Epithelial cell of proximal tubule (primary cell): ENCODE results near the gene PPP1CC. TPM values are rescaled to one million over a fixed set of nuclear protein-coding genes. Genes with fewer than 3 reads are reported as not detected.

ENCODE experiments used
- DNase-seq: peaks from one replicate; pipeline ENCODE4 v3.0.0-alpha.2; 2011; ENCODE audit warnings: low read depth
- H3K4me3 ChIP-seq: 2 replicates; pipeline ENCODE4 v1.5.1; 2011; ENCODE audit warnings: low read depth, mild to moderate bottlenecking, low read length
- total RNA-seq: library from RNA; depleted of rRNA; stranded (reverse); fragments of >200 nt; gene quantifications from 2 replicates; pipeline ENCODE4 v1.2.3, GENCODE V29; 2015
- TF ChIP-seq, protein P1 (sequence below): conservative IDR thresholded peaks from 2 replicates; pipeline ENCODE4 v1.5.1; 2012; ENCODE audit warnings: low read depth, mild to moderate bottlenecking, low read length

Gene PPP1CC
- total RNA-seq, 1 donor from 2014 or later = 86.3 TPM

DNA sequence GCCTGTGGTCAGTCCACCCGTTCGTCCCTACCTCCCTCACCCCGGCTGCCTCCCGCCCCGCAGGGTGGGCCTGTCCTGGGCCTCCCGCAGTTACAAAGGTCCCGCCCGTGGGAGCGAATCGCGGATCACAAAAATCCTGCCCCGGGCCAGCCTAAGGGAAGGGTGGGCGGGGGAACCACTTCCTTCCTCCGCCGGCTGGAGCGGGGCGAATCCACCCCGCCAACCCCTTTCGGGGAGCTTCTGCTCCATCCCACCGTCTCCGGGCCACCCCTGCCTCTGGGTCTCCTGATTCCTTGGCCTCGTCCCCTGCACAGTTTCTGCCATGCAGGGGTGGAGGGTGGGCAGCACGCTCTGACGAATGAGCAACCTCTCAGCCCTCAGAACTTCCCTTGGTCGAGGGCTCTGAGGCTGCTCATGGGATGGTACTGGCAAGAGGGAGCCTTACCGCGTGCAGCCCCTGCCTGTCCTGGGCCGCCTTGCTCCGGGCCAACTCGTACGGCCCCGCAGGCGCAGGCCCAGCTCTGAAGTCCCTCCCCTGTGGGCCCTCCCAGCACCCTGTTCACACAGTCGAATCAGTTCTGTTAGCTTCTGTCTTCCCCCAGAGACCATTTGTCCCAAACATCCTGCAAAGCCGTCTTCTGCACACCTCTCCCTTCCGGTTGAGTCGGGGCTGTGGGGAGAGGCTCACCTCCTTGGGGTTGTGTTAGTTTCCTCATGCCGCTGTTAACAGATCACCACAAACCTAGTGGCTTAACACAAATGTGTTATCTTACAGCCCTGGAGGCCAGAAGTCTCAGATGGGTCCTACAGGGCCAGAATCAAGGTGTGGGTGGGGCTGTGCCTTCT lies 53.2 kb downstream of the PPP1CC start:
- DNase-seq = no peak
- TF ChIP-seq, protein P1, sequence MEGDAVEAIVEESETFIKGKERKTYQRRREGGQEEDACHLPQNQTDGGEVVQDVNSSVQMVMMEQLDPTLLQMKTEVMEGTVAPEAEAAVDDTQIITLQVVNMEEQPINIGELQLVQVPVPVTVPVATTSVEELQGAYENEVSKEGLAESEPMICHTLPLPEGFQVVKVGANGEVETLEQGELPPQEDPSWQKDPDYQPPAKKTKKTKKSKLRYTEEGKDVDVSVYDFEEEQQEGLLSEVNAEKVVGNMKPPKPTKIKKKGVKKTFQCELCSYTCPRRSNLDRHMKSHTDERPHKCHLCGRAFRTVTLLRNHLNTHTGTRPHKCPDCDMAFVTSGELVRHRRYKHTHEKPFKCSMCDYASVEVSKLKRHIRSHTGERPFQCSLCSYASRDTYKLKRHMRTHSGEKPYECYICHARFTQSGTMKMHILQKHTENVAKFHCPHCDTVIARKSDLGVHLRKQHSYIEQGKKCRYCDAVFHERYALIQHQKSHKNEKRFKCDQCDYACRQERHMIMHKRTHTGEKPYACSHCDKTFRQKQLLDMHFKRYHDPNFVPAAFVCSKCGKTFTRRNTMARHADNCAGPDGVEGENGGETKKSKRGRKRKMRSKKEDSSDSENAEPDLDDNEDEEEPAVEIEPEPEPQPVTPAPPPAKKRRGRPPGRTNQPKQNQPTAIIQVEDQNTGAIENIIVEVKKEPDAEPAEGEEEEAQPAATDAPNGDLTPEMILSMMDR = no peak
- peak overlapping the region; percentile 21 for H3K4me3 ChIP-seq

DNA sequence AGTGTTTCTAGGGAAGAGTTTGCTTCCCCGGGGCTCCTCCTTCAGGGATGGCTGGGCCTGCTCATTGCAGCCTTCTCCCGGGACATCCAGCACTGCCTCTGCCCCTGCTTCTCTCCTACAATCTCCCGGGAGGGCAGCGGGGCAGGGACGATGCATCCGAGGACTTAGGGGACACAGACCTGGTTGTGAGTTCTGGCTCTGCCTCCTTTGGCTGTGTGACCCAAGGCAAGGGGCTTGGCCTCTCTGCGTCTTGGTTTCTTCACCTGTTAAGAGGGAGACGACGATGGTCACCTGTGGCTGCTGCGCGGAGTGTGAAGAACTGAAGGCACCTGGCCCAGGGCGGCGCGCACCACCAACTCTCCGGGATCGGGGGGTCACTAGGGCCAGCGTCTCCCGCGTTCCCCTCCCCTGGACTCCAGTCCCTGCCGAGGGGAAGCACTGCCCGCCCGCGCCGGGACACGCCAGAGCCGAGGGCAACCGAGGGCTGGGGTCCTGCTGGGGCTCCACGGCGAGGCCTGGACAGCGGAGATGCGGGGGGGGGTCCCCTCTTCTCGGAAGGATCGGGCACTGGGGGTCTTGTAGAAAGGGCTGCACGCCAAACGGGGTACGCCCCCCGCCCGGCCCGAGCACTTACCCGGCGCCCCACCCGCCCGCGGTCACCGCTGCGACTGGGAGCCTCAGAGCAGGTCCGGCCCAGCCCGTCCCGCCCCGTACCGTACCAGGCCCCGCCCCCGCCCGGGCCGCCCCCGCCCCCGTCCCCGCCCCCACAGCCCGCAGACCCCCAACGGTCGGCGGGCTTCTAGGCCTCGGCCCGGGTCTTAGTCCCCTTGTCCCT lies 54.0 kb downstream of the PPP1CC start, which contains the start of gene HVCN1:
TSS of gene HVCN1 (minus strand) at position 670 of the 835 bp plus-strand sequence. CDS start 5,870 bp downstream, outside the sequence.
- H3K4me3 ChIP-seq = peak within 1 kb of the TSS; percentile 45
- TF ChIP-seq, protein P1 = no peak
- no peak for DNase-seq

DNA sequence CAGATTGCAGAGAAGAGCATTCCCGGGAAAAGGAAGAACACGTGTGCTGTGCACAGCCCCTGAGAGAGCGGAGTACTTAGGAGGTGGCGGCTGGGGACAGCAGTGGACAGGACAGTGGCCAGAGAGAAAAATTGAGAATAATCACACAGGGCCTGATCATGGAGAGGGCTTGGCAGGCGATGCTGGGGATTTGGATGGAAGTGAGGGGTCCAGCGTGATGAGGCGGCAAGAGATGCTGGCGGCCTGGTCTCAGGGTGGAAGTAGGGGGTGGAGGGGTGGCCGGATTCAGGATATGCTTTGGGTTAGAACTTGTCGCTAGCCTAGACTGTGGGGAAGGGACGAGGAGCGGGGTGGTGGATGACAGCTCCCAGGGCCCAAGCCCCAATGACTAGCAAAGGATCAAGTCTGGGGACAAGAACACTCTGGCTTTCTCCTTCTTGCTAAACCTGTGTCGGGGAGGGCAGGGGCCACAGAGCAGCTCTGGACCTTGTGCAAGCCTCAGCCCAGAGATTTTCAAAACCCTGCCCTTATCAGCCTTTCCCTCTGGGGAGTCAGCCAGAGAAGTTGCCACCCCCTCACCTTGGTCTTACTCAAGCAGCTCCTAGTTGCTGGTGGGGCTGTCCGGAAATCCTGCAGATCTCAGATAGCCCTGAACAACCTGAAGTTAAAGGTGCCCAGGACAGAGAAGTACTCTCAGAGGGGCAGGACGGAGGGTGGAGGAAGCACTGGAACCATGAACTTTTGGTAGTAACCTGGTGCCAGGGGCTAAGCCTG lies 55.1 kb downstream of the PPP1CC start:
- TF ChIP-seq, protein P1 = no peak
- DNase-seq = no peak
- no peak overlapping the region for H3K4me3 ChIP-seq

DNA sequence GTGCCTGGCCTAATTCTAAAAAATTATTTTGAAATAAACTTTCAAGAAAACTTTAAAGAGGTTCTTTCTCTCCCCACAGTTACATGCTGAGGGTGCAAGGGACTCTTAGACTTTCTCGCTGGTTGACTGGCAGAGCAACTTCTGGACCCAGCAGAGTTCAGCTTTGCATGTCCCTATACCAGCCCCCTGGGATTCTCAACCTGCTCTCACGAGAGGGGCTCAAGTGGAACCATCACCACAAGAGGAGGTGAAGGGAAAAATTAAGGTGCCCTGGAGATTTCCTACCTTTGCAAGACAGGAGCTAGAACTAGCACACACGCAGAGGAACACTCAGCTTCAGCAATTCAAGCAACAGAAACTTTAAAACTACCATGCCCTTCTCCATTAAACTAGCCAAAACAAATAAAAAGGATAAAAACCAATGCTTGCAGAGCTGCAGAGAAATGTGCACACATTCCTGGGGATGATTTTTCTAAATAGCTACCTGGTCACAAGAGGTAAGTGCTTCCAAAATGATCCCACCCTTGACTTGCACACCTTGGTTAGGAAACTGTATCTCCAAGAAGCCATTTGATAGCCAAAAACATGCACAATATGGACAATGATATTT lies 56.3 kb downstream of the PPP1CC start:
- no peak for DNase-seq
- TF ChIP-seq, protein P1 = no peak
- H3K4me3 ChIP-seq = no peak overlapping the region

DNA sequence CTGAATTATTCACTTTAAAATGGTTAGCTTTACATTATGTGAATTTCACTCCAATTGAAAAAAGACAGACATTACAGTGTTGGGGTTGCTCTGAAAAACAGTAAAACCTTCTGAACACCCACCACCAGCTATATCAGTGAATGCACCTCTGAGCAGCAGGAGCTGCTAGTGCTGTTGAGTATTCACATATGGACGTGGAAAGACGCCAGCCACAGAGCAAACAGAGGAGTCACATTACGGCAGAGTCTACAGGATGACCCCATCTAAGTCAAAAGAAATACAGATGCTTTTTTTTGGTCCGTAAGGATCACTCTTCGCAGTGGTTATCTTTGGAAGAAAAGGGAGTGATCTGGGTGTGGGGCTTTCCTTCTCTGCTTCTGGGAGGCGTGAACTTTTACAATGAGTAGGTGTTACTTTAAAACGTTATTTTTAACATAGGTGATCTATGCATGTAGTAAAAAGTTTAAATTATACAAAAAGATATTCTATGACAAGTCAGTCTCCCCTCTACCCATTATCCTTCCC lies 58.3 kb downstream of the PPP1CC start:
- no peak for DNase-seq
- no peak overlapping the region for H3K4me3 ChIP-seq
- TF ChIP-seq, protein P1 = no peak

DNA sequence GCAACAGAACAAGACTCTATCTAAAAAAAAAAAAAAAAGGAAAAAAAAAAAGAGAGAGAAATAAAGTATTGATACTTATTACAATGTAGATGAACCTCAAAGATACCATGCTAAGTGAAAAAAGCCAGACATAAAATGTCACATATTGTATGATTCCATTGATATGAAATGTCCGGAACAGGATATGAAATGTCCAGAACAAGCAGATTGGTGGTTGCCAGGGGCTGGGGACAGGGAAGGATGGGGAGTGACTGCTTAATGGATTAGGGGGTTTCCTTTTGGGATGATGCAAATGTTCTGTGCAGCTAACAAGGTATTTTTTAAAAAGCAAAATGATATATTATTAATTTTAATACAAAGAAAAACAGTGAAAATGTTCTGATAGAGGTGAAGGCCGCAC lies 58.8 kb downstream of the PPP1CC start:
- no peak overlapping the region for H3K4me3 ChIP-seq
- TF ChIP-seq, protein P1 = no peak
- DNase-seq = no peak
